Activated T-cell treated with anti-CD3 and anti-CD28 coated beads, Interleukin-2, amount 50 U/mL, for 24 hours (primary cell): ENCODE measurements around the gene SHCBP1L.
A peak's percentile ranks its signal among the peaks of the same experiment; 100 is the strongest.

Experiments used
- DNase-seq: peaks from one replicate; pipeline ENCODE4 v3.0.0-alpha.2; 2020
- H3K27ac Mint-ChIP-seq: 2 replicates; pipeline ENCODE4 v1.8.0; 2020; ENCODE audit warnings: mild to moderate bottlenecking, mixed read lengths
- H3K27me3 Mint-ChIP-seq: 2 replicates; pipeline ENCODE4 v1.8.0; 2020; ENCODE audit warnings: mixed read lengths
- H3K36me3 Mint-ChIP-seq: 2 replicates; pipeline ENCODE4 v1.8.0; 2020; ENCODE audit warnings: low read depth, mixed read lengths
- H3K4me1 Mint-ChIP-seq: 2 replicates; pipeline ENCODE4 v1.8.0; 2020; ENCODE audit warnings: low read depth, mixed read lengths
- H3K4me3 Mint-ChIP-seq: 2 replicates; pipeline ENCODE4 v1.8.0; 2020; ENCODE audit warnings: mild to moderate bottlenecking, moderate library complexity, mixed read lengths
- H3K9me3 Mint-ChIP-seq: 2 replicates; pipeline ENCODE4 v1.8.0; 2020; ENCODE audit warnings: mixed read lengths

The SHCBP1L gene

GRCh38 chr1:182855911-182856310, 97.1 kb downstream of the SHCBP1L start:
- no peak for DNase-seq
- Mint-ChIP-seq H3K36me3 (peaks cover 99% of the 10 kb centered on the region), H3K9me3 (no peaks in the 10 kb centered on the region), H3K4me1 (peaks cover 38% of the 10 kb centered on the region), H3K27ac (peak overlapping the region; percentile 74), H3K4me3 (no peak overlapping the region), H3K27me3 (no peaks in the 10 kb centered on the region)

- H3K27ac Mint-ChIP-seq = peak overlapping the region; percentile 74
- DNase-seq = no peak
- H3K9me3 Mint-ChIP-seq = no peaks in the 10 kb centered on the region
- H3K4me1 Mint-ChIP-seq = peaks cover 53% of the 10 kb centered on the region
- H3K4me3 Mint-ChIP-seq = no peak overlapping the region
- peaks cover 98% of the 10 kb centered on the region for H3K36me3 Mint-ChIP-seq
- no peaks in the 10 kb centered on the region for H3K27me3 Mint-ChIP-seq
Observed at GRCh38 chr1:182851825-182852224, 101.1 kb downstream of the SHCBP1L start.

DNA sequence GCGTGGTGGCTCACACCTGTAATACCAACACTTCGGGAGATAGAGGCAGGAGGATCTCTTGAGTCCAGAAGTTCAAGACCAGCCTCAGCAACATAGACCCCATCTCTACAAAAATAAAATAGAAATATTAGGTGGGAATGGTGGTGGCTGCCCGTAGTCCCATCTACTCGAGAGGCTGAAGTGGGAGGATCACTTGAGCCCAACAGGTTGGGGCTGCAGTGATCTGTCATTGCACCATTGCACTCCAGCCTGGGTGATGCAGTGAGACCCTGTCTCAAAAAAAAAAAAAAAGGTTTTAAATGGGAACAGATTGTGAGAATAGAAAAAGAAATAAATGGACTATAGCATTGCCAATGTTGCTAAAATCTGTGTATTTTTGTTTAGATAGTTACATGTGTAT, 102.6 kb downstream of the SHCBP1L start:
- Mint-ChIP-seq H3K4me1 (peaks cover 68% of the 10 kb centered on the region), H3K9me3 (no peaks in the 10 kb centered on the region), H3K27me3 (no peaks in the 10 kb centered on the region), H3K36me3 (peaks cover 98% of the 10 kb centered on the region), H3K4me3 (no peak overlapping the region), H3K27ac (peak overlapping the region; percentile 37)
- no peak for DNase-seq
